Measurements from ENCODE around the gene PRR11.

GRCh38 chr17:59185997-59186396 lies 30.5 kb downstream of the PRR11 start:
- TF ChIP-seq CTCF (IDR thresholded peaks at IDR 0.05) (no peak), USF1 (CRISPR knock-in tag; IDR thresholded peaks at IDR 0.05) (no peak), MLX (CRISPR knock-in tag; IDR thresholded peaks at IDR 0.05) (no peak), HMGXB4 (CRISPR knock-in tag; IDR thresholded peaks at IDR 0.05) (no peak), TEAD4 (CRISPR knock-in tag; IDR thresholded peaks at IDR 0.05) (no peak), CDX4 (CRISPR knock-in tag; IDR thresholded peaks at IDR 0.05; ENCODE audit: borderline replicate concordance) (no peak), FOXP4 (CRISPR knock-in tag; IDR thresholded peaks at IDR 0.05) (no peak), ZNF317 (CRISPR knock-in tag; IDR thresholded peaks at IDR 0.05; ENCODE audit: borderline replicate concordance, low read depth) (no peak), AFF4 (CRISPR knock-in tag; IDR thresholded peaks at IDR 0.05; ENCODE audit: borderline replicate concordance) (no peak), SP1 (CRISPR knock-in tag; conservative IDR thresholded peaks at IDR 0.05) (no peak), KAT7 (CRISPR knock-in tag; IDR thresholded peaks at IDR 0.05; ENCODE audit: borderline replicate concordance) (no peak)
